T-helper 22 cell (primary cell): ENCODE measurements around the gene NHLH1.
"Not testable (repeated sequence)": the region's sequence is repeated elsewhere in the genome, so short reads cannot be mapped to it uniquely, and the experiment has no call there.

ENCODE experiments used
- DNase-seq: peaks from one replicate; pipeline ENCODE4 v3.0.0-alpha.2; 2020; ENCODE audit warnings: low read depth

NHLH1 gene

GRCh38 chr1:160384812-160385211, 17.9 kb downstream of the NHLH1 start:
- not testable (repeated sequence) for DNase-seq

- DNase-seq, result not testable (repeated sequence)
Observed at GRCh38 chr1:160388406-160388805, 21.5 kb downstream of the NHLH1 start.

GRCh38 chr1:160394673-160395072, 27.8 kb downstream of the NHLH1 start:
- no peak for DNase-seq

- DNase-seq, result no peak
Observed at GRCh38 chr1:160397651-160398050, 30.8 kb downstream of the NHLH1 start.

GRCh38 chr1:160398823-160399222, 32.0 kb downstream of the NHLH1 start:
- no peak for DNase-seq

- DNase-seq, result no peak
Observed at GRCh38 chr1:160399544-160400222, 32.8 kb downstream of the NHLH1 start.

- no peak for DNase-seq
Observed at GRCh38 chr1:160400223-160400645, 33.4 kb downstream of the NHLH1 start, which contains the start of gene VANGL2. TSS of gene VANGL2 (plus strand) at chr1:160400564. CDS start at chr1:160415838, 15,274 bp downstream.

GRCh38 chr1:160400646-160401486, 34.0 kb downstream of the NHLH1 start:
- DNase-seq, result no peak

GRCh38 chr1:160401487-160401805, 34.6 kb downstream of the NHLH1 start:
- DNase-seq, result no peak

GRCh38 chr1:160402001-160402795, 35.3 kb downstream of the NHLH1 start:
- DNase-seq, result no peak

- DNase-seq, result no peak
Observed at GRCh38 chr1:160403244-160403643, 36.4 kb downstream of the NHLH1 start.

GRCh38 chr1:160404094-160404493, 37.2 kb downstream of the NHLH1 start:
- DNase-seq, result no peak

- DNase-seq, result no peak
Observed at GRCh38 chr1:160405331-160405877, 38.5 kb downstream of the NHLH1 start.

GRCh38 chr1:160406131-160406968, 39.5 kb downstream of the NHLH1 start:
- DNase-seq, result no peak

- DNase-seq, result no peak
Observed at GRCh38 chr1:160407839-160408801, 41.2 kb downstream of the NHLH1 start.

- DNase-seq, result no peak
Observed at GRCh38 chr1:160408864-160409263, 42.0 kb downstream of the NHLH1 start.

GRCh38 chr1:160409486-160409885, 42.6 kb downstream of the NHLH1 start:
- no peak for DNase-seq

GRCh38 chr1:160410406-160411005, 43.6 kb downstream of the NHLH1 start:
- no peak for DNase-seq

GRCh38 chr1:160411271-160412027, 44.6 kb downstream of the NHLH1 start:
- no peak for DNase-seq
